CD4-positive, alpha-beta memory T cell (primary cell): ENCODE data around the gene TRAP1. TPM values are rescaled to one million over a fixed set of nuclear protein-coding genes. Genes with fewer than 3 reads are reported as not detected.
A peak's percentile ranks its signal among the peaks of the same experiment; 100 is the strongest.

Experiments
- CTCF ChIA-PET: fragments of 350-600 bp; sonication (Branson Sonifier 250); formaldehyde crosslinking; loops from one replicate; lab custom pipeline; 2021; ENCODE audit warnings: inconsistent platforms; ENCODE audit not compliant: partially characterized antibody; lab: Charles Lee
- POLR2A ChIA-PET: fragments of 350-600 bp; sonication (Branson Sonifier 250); formaldehyde crosslinking; loops from one replicate; lab custom pipeline; 2021; ENCODE audit not compliant: partially characterized antibody; lab: Charles Lee
- DNase-seq, 5 donors: peaks; one replicate each; pipeline versions ENCODE4 v3.0.0 to v3.0.0-alpha.2; 2020 to 2022; ENCODE audit warnings: mixed read lengths in 1 of 5
- H3K27ac ChIP-seq: one replicate; pipeline ENCODE4 v1.7.0; 2013; ENCODE audit warnings: low read depth, low read length
- H3K27me3 ChIP-seq: 2 replicates; pipeline ENCODE4 v1.7.0; 2013; ENCODE audit warnings: mild to moderate bottlenecking, low read length, moderate library complexity; ENCODE audit not compliant: insufficient read depth
- H3K36me3 ChIP-seq: 2 replicates; pipeline ENCODE4 v1.7.0; 2013; ENCODE audit warnings: mild to moderate bottlenecking, low read length, moderate library complexity; ENCODE audit not compliant: insufficient read depth
- H3K4me1 ChIP-seq: 2 replicates; pipeline ENCODE4 v1.7.0; 2013; ENCODE audit warnings: mild to moderate bottlenecking, low read length, moderate library complexity; ENCODE audit not compliant: insufficient read depth
- H3K4me3 ChIP-seq, 2 donors: one replicate each; pipeline ENCODE4 v1.7.0; 2013; ENCODE audit warnings: low read length in 2 of 2, mild to moderate bottlenecking in 1 of 2
- H3K9me3 ChIP-seq, 2 donors: one replicate each; pipeline ENCODE4 v1.7.0; 2013; ENCODE audit warnings: low read length in 2 of 2, control low read depth in 1 of 2; ENCODE audit not compliant: control insufficient read depth in 1 of 2
- H3K27ac Mint-ChIP-seq, 7 donors: one replicate each; pipeline ENCODE4 v1.8.0; 2020 to 2021; ENCODE audit warnings: mixed read lengths in 7 of 7, mild to moderate bottlenecking in 6 of 7, inconsistent platforms in 3 of 7, moderate library complexity in 3 of 7
- H3K27me3 Mint-ChIP-seq, 2 donors: one replicate each; pipeline ENCODE4 v1.8.0; 2020 to 2021; ENCODE audit warnings: mixed read lengths in 2 of 2
- H3K36me3 Mint-ChIP-seq, 2 donors: one replicate each; pipeline ENCODE4 v1.8.0; 2020 to 2021; ENCODE audit warnings: mixed read lengths in 2 of 2, inconsistent platforms in 1 of 2, mild to moderate bottlenecking in 1 of 2
- H3K4me1 Mint-ChIP-seq, 4 donors: one replicate each; pipeline ENCODE4 v1.8.0; 2020 to 2021; ENCODE audit warnings: mixed read lengths in 4 of 4, mild to moderate bottlenecking in 1 of 4
- H3K4me3 Mint-ChIP-seq, 8 donors: one replicate each; pipeline ENCODE4 v1.8.0; 2020 to 2021; ENCODE audit warnings: mixed read lengths in 8 of 8, mild to moderate bottlenecking in 7 of 8, moderate library complexity in 6 of 8, inconsistent platforms in 3 of 8
- H3K9me3 Mint-ChIP-seq, 8 donors: one replicate each; pipeline ENCODE4 v1.8.0; 2020 to 2021; ENCODE audit warnings: mixed read lengths in 8 of 8, mild to moderate bottlenecking in 5 of 8, inconsistent platforms in 3 of 8, moderate library complexity in 1 of 8
- intact Hi-C: fragments of 100-400 bp; cut with micrococcal nuclease; formaldehyde crosslinking; loops from one replicate; pipeline ENCODE4 v1.15.1; 2023
- polyA plus RNA-seq, 2 donors: library from polyadenylated mRNA; unstranded; fragments of 300-500 nt; fragmentation: Illumina TruSeq; gene quantifications; one replicate each; pipeline ENCODE4 v1.2.3, GENCODE V29; 2021
- total RNA-seq, 2 experiments: library from RNA; stranded (reverse); gene quantifications; one replicate each; pipeline ENCODE4 v1.2.3, GENCODE V29; 2021

Gene TRAP1
- total and polyA plus RNA-seq, 4 experiments from 2014 or later: 56.4 to 111 (median 80.1) TPM

GRCh38 chr16:3637371-3637923 lies 79.9 kb downstream of the TRAP1 start:
- Histone ChIP-seq H3K4me1 (peaks cover 13% of the 10 kb centered on the region), H3K27ac (no peak overlapping the region), H3K4me3 (no peak overlapping the region), H3K9me3 (no peaks in the 10 kb centered on the region), H3K27me3 (no peaks in the 10 kb centered on the region), H3K36me3 (peaks cover 13% of the 10 kb centered on the region)
- Mint-ChIP-seq H3K4me3 (peak overlapping the region in 3 of 8 donors; percentile 26 to 56 (median 29)), H3K4me1 (peaks cover 28 to 37% (median 31%) of the 10 kb centered on the region in 4 donors), H3K9me3 (no peaks in the 10 kb centered on the region), H3K27ac (peak overlapping the region; percentile 33 to 81 (median 53)), H3K27me3 (no peaks in the 10 kb centered on the region), H3K36me3 (peaks cover 7 to 11% of the 10 kb centered on the region in 2 donors)
- DNase-seq: peak in 4 of 5 donors; percentile 14 to 24 (median 18)
- ChIA-PET CTCF (interaction anchor here (1.7 kb wide), 1 partner anchor 111 kb away, joined by 5 read pairs; no protein-coding TSS in a partner anchor), POLR2A (interaction anchor here (1.2 kb wide), 1 partner anchor 25 kb away, joined by 4 read pairs; no protein-coding TSS in a partner anchor)
- intact Hi-C loops: no loop called here

GRCh38 chr16:3625911-3626732 lies 91.2 kb downstream of the TRAP1 start:
- H3K27ac ChIP-seq: peak overlapping the region; percentile 15
- Mint-ChIP-seq H3K27me3 (no peaks in the 10 kb centered on the region), H3K4me3 (peak overlapping the region in 7 of 8 donors; percentile 28 to 69 (median 47)), H3K36me3 (no peaks in the 10 kb centered on the region), H3K4me1 (peaks cover 20 to 46% (median 35%) of the 10 kb centered on the region in 4 donors), H3K9me3 (no peaks in the 10 kb centered on the region), H3K27ac (peak overlapping the region; percentile 71 to 92 (median 83))
- CTCF ChIA-PET: interaction anchor here (0.7 to 1.0 kb wide), 3 partner anchors 31 to 1776 kb away, joined by 3 to 4 read pairs (median 3); no protein-coding TSS in a partner anchor
- no peaks in the 10 kb centered on the region for H3K36me3 ChIP-seq
- H3K9me3 ChIP-seq: no peaks in the 10 kb centered on the region
- POLR2A ChIA-PET: interaction anchor here (0.6 to 1.5 kb wide), 8 partner anchors 14 to 435 kb away, joined by 3 to 7 read pairs (median 4); partner anchors contain the start of genes SLX4 and TRAP1
- intact Hi-C loops: no loop called here
- peak in 4 of 5 donors; percentile 31 to 42 (median 36) for DNase-seq
- peaks cover 31% of the 10 kb centered on the region for H3K4me1 ChIP-seq
- H3K4me3 ChIP-seq: no peak overlapping the region
- no peaks in the 10 kb centered on the region for H3K27me3 ChIP-seq

GRCh38 chr16:3625331-3625730 lies 92.0 kb downstream of the TRAP1 start:
- H3K9me3 ChIP-seq: no peaks in the 10 kb centered on the region
- H3K27me3 Mint-ChIP-seq: no peaks in the 10 kb centered on the region
- peak overlapping the region; percentile 57 to 92 (median 76) for H3K27ac Mint-ChIP-seq
- DNase-seq: no peak
- H3K4me1 ChIP-seq: peaks cover 31% of the 10 kb centered on the region
- H3K36me3 ChIP-seq: no peaks in the 10 kb centered on the region
- no peaks in the 10 kb centered on the region for H3K27me3 ChIP-seq
- H3K36me3 Mint-ChIP-seq: no peaks in the 10 kb centered on the region
- no peak overlapping the region for H3K27ac ChIP-seq
- no peaks in the 10 kb centered on the region for H3K9me3 Mint-ChIP-seq
- no peak overlapping the region for H3K4me3 ChIP-seq
- H3K4me1 Mint-ChIP-seq: peaks cover 20 to 46% (median 36%) of the 10 kb centered on the region in 4 donors
- POLR2A ChIA-PET: interaction anchor here (0.9 kb wide), 1 partner anchor 14 kb away, joined by 4 read pairs; the partner anchor contains the start of gene SLX4
- CTCF ChIA-PET: no interaction called here
- H3K4me3 Mint-ChIP-seq: peak overlapping the region in 1 of 8 donors; percentile 31
- intact Hi-C loops: no loop called here

DNA sequence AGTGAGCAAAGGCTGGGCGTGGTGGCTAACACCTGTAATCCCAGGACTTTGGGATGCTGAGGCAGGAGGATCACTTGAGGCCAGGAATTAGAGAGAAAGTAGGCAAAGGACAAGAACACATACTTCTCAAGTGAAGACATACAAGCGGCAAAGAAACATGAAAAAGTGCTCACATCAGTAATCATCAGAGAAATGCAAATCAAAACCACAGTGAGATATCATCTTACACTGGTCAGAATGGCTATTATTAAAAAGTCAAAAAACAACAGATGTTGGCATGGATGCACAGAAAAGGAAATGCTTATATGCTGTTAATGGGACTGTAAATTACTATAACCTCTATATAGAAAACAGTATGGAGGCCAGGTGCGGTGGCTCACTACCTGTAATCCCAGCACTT lies 93.7 kb downstream of the TRAP1 start:
- no peaks in the 10 kb centered on the region for H3K9me3 Mint-ChIP-seq
- DNase-seq: no peak
- H3K36me3 Mint-ChIP-seq: no peaks in the 10 kb centered on the region
- Histone ChIP-seq H3K36me3 (no peaks in the 10 kb centered on the region), H3K9me3 (no peaks in the 10 kb centered on the region), H3K27me3 (no peaks in the 10 kb centered on the region), H3K27ac (no peak overlapping the region), H3K4me1 (peaks cover 31% of the 10 kb centered on the region), H3K4me3 (no peak overlapping the region)
- ChIA-PET POLR2A (no interaction called here), CTCF (no interaction called here)
- peaks cover 18 to 39% (median 31%) of the 10 kb centered on the region in 4 donors for H3K4me1 Mint-ChIP-seq
- H3K4me3 Mint-ChIP-seq: no peak overlapping the region
- H3K27ac Mint-ChIP-seq: peak overlapping the region in 4 of 7 donors; percentile 14 to 67 (median 44)
- intact Hi-C loops: no loop called here
- no peaks in the 10 kb centered on the region for H3K27me3 Mint-ChIP-seq

- Mint-ChIP-seq H3K27me3 (no peaks in the 10 kb centered on the region), H3K27ac (peak overlapping the region in 1 of 7 donors; percentile 13), H3K9me3 (no peaks in the 10 kb centered on the region), H3K36me3 (peaks cover 10 to 20% of the 10 kb centered on the region in 2 donors), H3K4me3 (no peak overlapping the region), H3K4me1 (peaks cover 25 to 39% (median 33%) of the 10 kb centered on the region in 4 donors)
- ChIA-PET POLR2A (no interaction called here), CTCF (interaction anchor here (0.7 kb wide), 1 partner anchor 24 kb away, joined by 3 read pairs; no protein-coding TSS in a partner anchor)
- Histone ChIP-seq H3K4me1 (peaks cover 11% of the 10 kb centered on the region), H3K27ac (no peak overlapping the region), H3K9me3 (no peaks in the 10 kb centered on the region), H3K36me3 (no peaks in the 10 kb centered on the region), H3K4me3 (no peak overlapping the region), H3K27me3 (no peaks in the 10 kb centered on the region)
- no peak for DNase-seq
- intact Hi-C loops: loop anchor here (10.0 kb wide), 1 partner anchor 114 kb away; the partner anchor contains the start of gene CLUAP1
Observed at GRCh38 chr16:3618769-3619141, 98.6 kb downstream of the TRAP1 start.

- no peaks in the 10 kb centered on the region for H3K9me3 ChIP-seq
- CTCF ChIA-PET: interaction anchor here (0.6 to 1.4 kb wide), 6 partner anchors 8 to 806 kb away, joined by 3 to 5 read pairs (median 3); partner anchors contain the start of gene NLRC3
- peaks cover 34% of the 10 kb centered on the region for H3K4me1 ChIP-seq
- H3K4me3 ChIP-seq: peak overlapping the region in 1 of 2 donors; percentile 98
- Mint-ChIP-seq H3K4me1 (peaks cover 37 to 56% (median 47%) of the 10 kb centered on the region in 4 donors), H3K4me3 (peak overlapping the region; percentile 97 to 100 (median 100)), H3K36me3 (peaks cover 10 to 33% of the 10 kb centered on the region in 2 donors), H3K27ac (peak overlapping the region; percentile 44 to 99 (median 88)), H3K27me3 (no peaks in the 10 kb centered on the region), H3K9me3 (peaks cover 0 to 5% (median 0%) of the 10 kb centered on the region in 8 donors)
- no peaks in the 10 kb centered on the region for H3K36me3 ChIP-seq
- intact Hi-C loops: loop anchor here (10.0 kb wide), 1 partner anchor 108 kb away; the partner anchor contains the start of gene CLUAP1
- POLR2A ChIA-PET: interaction anchor here (1.1 to 1.5 kb wide), 4 partner anchors 13 to 212 kb away, joined by 3 to 32 read pairs (median 4); partner anchors contain the start of genes NLRC3, ZNF174 and ZSCAN32
- H3K27ac ChIP-seq: peak overlapping the region; percentile 92
- no peak for DNase-seq
- H3K27me3 ChIP-seq: no peaks in the 10 kb centered on the region
Observed at GRCh38 chr16:3612510-3613466, 104.5 kb downstream of the TRAP1 start.
